Endodermal cell (in vitro differentiated cells): ENCODE data around the gene PFAS. TPM values are rescaled to one million over a fixed set of nuclear protein-coding genes. Genes with fewer than 3 reads are reported as not detected.

Experiments used
- DNase-seq: peaks from one replicate; pipeline ENCODE4 v3.0.0-alpha.2; 2017
- H3K27ac ChIP-seq: 2 replicates; pipeline ENCODE4 v1.5.1; 2013; ENCODE audit warnings: mild to moderate bottlenecking, low read depth, low read length, moderate library complexity
- H3K27me3 ChIP-seq: 2 replicates; pipeline ENCODE4 v1.6.1; 2013; ENCODE audit warnings: mild to moderate bottlenecking, low read length, moderate library complexity; ENCODE audit not compliant: insufficient read depth, control insufficient read depth, poor library complexity, severe bottlenecking
- H3K36me3 ChIP-seq: 2 replicates; pipeline ENCODE4 v1.7.0; 2013; ENCODE audit warnings: mild to moderate bottlenecking, low read length, moderate library complexity; ENCODE audit not compliant: control insufficient read depth, insufficient read depth
- H3K4me1 ChIP-seq: one replicate; pipeline ENCODE4 v1.7.0; 2013; ENCODE audit warnings: low read length; ENCODE audit not compliant: control insufficient read depth, insufficient read depth
- H3K4me3 ChIP-seq: 2 replicates; pipeline ENCODE4 v1.5.1; 2013; ENCODE audit warnings: mild to moderate bottlenecking, low read length, moderate library complexity
- H3K9ac ChIP-seq: 2 replicates; pipeline ENCODE4 v1.6.1; 2013; ENCODE audit warnings: mild to moderate bottlenecking, low read length, moderate library complexity; ENCODE audit not compliant: poor library complexity, severe bottlenecking; ENCODE audit errors: extremely low read depth
- H3K9me3 ChIP-seq: 2 replicates; pipeline ENCODE4 v1.6.1; 2013; ENCODE audit warnings: mild to moderate bottlenecking, low read length, moderate library complexity; ENCODE audit not compliant: control insufficient read depth
- H3K27ac Mint-ChIP-seq: 2 replicates; pipeline ENCODE4 v1.8.0; 2020; ENCODE audit warnings: mixed read lengths
- H3K27me3 Mint-ChIP-seq: 2 replicates; pipeline ENCODE4 v1.8.0; 2021; ENCODE audit warnings: mild to moderate bottlenecking, mixed read lengths; ENCODE audit not compliant: insufficient read depth
- H3K36me3 Mint-ChIP-seq: 2 replicates; pipeline ENCODE4 v1.8.0; 2020; ENCODE audit warnings: low read depth, mixed read lengths
- H3K4me1 Mint-ChIP-seq: 2 replicates; pipeline ENCODE4 v1.8.0; 2020; ENCODE audit warnings: mixed read lengths
- H3K4me3 Mint-ChIP-seq: 2 replicates; pipeline ENCODE4 v1.8.0; 2020; ENCODE audit warnings: mild to moderate bottlenecking, moderate library complexity, mixed read lengths
- H3K9me3 Mint-ChIP-seq: 2 replicates; pipeline ENCODE4 v1.8.0; 2020; ENCODE audit warnings: mild to moderate bottlenecking, mixed read lengths
- CTCF ChIP-seq: fragments of 200-600 bp; sonication (generic); conservative IDR thresholded peaks from 2 replicates; pipeline ENCODE4 v1.5.0; 2021; ENCODE audit warnings: antibody characterized with exemption, mild to moderate bottlenecking
- WGBS, 2 experiments: methylation state at CpG; one replicate each; pipeline versions ENCODE4 v1.1.5 to v1.1.7; 2013; ENCODE audit warnings: missing lambda C conversion rate in 2 of 2, mixed read lengths in 1 of 2; ENCODE audit not compliant: insufficient coverage in 1 of 2, insufficient read length in 1 of 2; 5-methylcytosine and 5-hydroxymethylcytosine counted together
- total RNA-seq, 2 donors: library from RNA; stranded (reverse); fragmentation: NEBNext Ultra II Directional in 1 of 2; extraction: Animal tissue kit (Norgen Biotek cat#: 25700) in 1 of 2; gene quantifications; 2 replicates in 1 of 2; 3 replicates in 1 of 2; pipeline ENCODE4 v1.2.1, GENCODE V29; 2021

The PFAS gene
- total RNA-seq, 2 donors from 2014 or later: 119 to 158 TPM

- no peaks in the 10 kb centered on the region for H3K27me3 Mint-ChIP-seq
- no peak for TF ChIP-seq CTCF
- Histone ChIP-seq H3K27me3 (no peaks in the 10 kb centered on the region), H3K9ac (no peak overlapping the region), H3K4me1 (no peaks in the 10 kb centered on the region), H3K36me3 (peaks cover 65% of the 10 kb centered on the region), H3K9me3 (peaks cover 7% of the 10 kb centered on the region), H3K27ac (no peak overlapping the region), H3K4me3 (no peak overlapping the region)
- H3K27ac Mint-ChIP-seq: no peak overlapping the region
- no peaks in the 10 kb centered on the region for H3K4me1 Mint-ChIP-seq
- no peak overlapping the region for H3K4me3 Mint-ChIP-seq
- no peaks in the 10 kb centered on the region for H3K9me3 Mint-ChIP-seq
- WGBS, 2 experiments: 93 to 100% methylated on average over 6 of the region's 6 CpGs
- H3K36me3 Mint-ChIP-seq: peaks cover 66% of the 10 kb centered on the region
- no peak for DNase-seq
Measured at GRCh38 chr17:8256691-8257090, 7.6 kb downstream of the PFAS start.

- H3K4me1 ChIP-seq: no peaks in the 10 kb centered on the region
- no peak overlapping the region for H3K9ac ChIP-seq
- Mint-ChIP-seq H3K27me3 (no peaks in the 10 kb centered on the region), H3K27ac (no peak overlapping the region), H3K36me3 (peaks cover 73% of the 10 kb centered on the region), H3K4me1 (no peaks in the 10 kb centered on the region), H3K4me3 (no peak overlapping the region), H3K9me3 (no peaks in the 10 kb centered on the region)
- no peak overlapping the region for H3K4me3 ChIP-seq
- TF ChIP-seq CTCF: no peak
- 92% methylated on average over 8 of the region's 8 CpGs; no CpG with 5 or more reads in 1 of the 2 experiments for WGBS, 2 experiments
- no peaks in the 10 kb centered on the region for H3K27me3 ChIP-seq
- H3K9me3 ChIP-seq: peaks cover 7% of the 10 kb centered on the region
- no peak for DNase-seq
- peaks cover 69% of the 10 kb centered on the region for H3K36me3 ChIP-seq
- H3K27ac ChIP-seq: no peak overlapping the region
Measured at GRCh38 chr17:8257801-8258200, 8.7 kb downstream of the PFAS start.

- WGBS, 2 experiments: 93 to 100% methylated on average over 4 to 10 of the region's 10 CpGs
- Histone ChIP-seq H3K27me3 (no peaks in the 10 kb centered on the region), H3K9ac (no peak overlapping the region), H3K4me3 (no peak overlapping the region), H3K4me1 (no peaks in the 10 kb centered on the region), H3K27ac (no peak overlapping the region), H3K9me3 (peaks cover 7% of the 10 kb centered on the region), H3K36me3 (peaks cover 66% of the 10 kb centered on the region)
- Mint-ChIP-seq H3K27ac (no peak overlapping the region), H3K4me3 (no peak overlapping the region), H3K27me3 (no peaks in the 10 kb centered on the region), H3K36me3 (peaks cover 69% of the 10 kb centered on the region), H3K4me1 (no peaks in the 10 kb centered on the region), H3K9me3 (no peaks in the 10 kb centered on the region)
- DNase-seq: no peak
- TF ChIP-seq CTCF: no peak
Measured at GRCh38 chr17:8264320-8264719, 15.2 kb downstream of the PFAS start.
